ENCODE data around the gene AK5. TPM values are rescaled to one million over a fixed set of nuclear protein-coding genes. Genes with fewer than 3 reads are reported as not detected.
A peak's percentile ranks its signal among the peaks of the same experiment; 100 is the strongest.

AK5 gene
- total and polyA plus RNA-seq, 4 donors, result 0.06 to 3.0 (median 0.15) TPM; not detected in 1

GRCh38 chr1:77447669-77448068, 165.8 kb downstream of the AK5 start:
- DNase-seq, result no peak
- H3K27ac ChIP-seq (ENCODE audit: low read depth in 1 of 2, low read length in 1 of 2), result no peak overlapping the region
- 90 to 95% methylated on average over 2 of the region's 2 CpGs for WGBS, 2 donors

GRCh38 chr1:77459881-77460280, 178.1 kb downstream of the AK5 start:
- H3K4me1 ChIP-seq (ENCODE audit: control insufficient read depth in 5 of 5, insufficient read depth in 5 of 5, low read length in 5 of 5), result peaks cover 0 to 2% (median 0%) of the 10 kb centered on the region in 5 donors
- no peak for TF ChIP-seq CTCF (IDR thresholded peaks at IDR 0.05; ENCODE audit: control extremely low read depth, extremely low read depth)
- DNase-seq, result no peak

More at GRCh38 chr1:77447669-77448068, 165.8 kb downstream of the AK5 start:
- ATAC-seq (ENCODE audit: insufficient read depth, low FRiP score), result no peak
- H3K4me1 ChIP-seq (ENCODE audit: control insufficient read depth in 5 of 5, insufficient read depth in 5 of 5, low read length in 5 of 5), result peaks cover 0 to 2% (median 0%) of the 10 kb centered on the region in 5 donors
- H3K9ac ChIP-seq (ENCODE audit: insufficient read depth in 1 of 2, low read length in 2 of 2), result no peak overlapping the region
- H3K9me3 ChIP-seq (ENCODE audit: control insufficient read depth in 4 of 4, insufficient read depth in 3 of 4, low read length in 3 of 4), result peaks cover 0 to 6% (median 0%) of the 10 kb centered on the region in 4 donors
- H3K27me3 ChIP-seq (ENCODE audit: control insufficient read depth in 3 of 3, insufficient read depth in 3 of 3, low read length in 2 of 3), result no peaks in the 10 kb centered on the region
- no peak overlapping the region for H3K4me3 ChIP-seq
- TF ChIP-seq CTCF (IDR thresholded peaks at IDR 0.05; ENCODE audit: control extremely low read depth, extremely low read depth), result no peak
- no peaks in the 10 kb centered on the region for H3K36me3 ChIP-seq (ENCODE audit: control insufficient read depth in 4 of 4, insufficient read depth in 4 of 4, low read length in 4 of 4)

GRCh38 chr1:77461691-77462090, 179.9 kb downstream of the AK5 start:
- no peak for TF ChIP-seq CTCF (IDR thresholded peaks at IDR 0.05; ENCODE audit: control extremely low read depth, extremely low read depth)
- WGBS, 2 donors, result 85 to 89% methylated on average over 4 of the region's 4 CpGs
- H3K9ac ChIP-seq (ENCODE audit: insufficient read depth in 1 of 2, low read length in 2 of 2), result no peak overlapping the region
- no peaks in the 10 kb centered on the region for H3K9me3 ChIP-seq (ENCODE audit: control insufficient read depth in 4 of 4, insufficient read depth in 3 of 4, low read length in 3 of 4)
- no peak overlapping the region for H3K27ac ChIP-seq (ENCODE audit: low read depth in 1 of 2, low read length in 1 of 2)
- no peaks in the 10 kb centered on the region for H3K36me3 ChIP-seq (ENCODE audit: control insufficient read depth in 4 of 4, insufficient read depth in 4 of 4, low read length in 4 of 4)
- DNase-seq (no peak), ATAC-seq (ENCODE audit: insufficient read depth, low FRiP score) (no peak)
- H3K4me3 ChIP-seq, result no peak overlapping the region
- no peaks in the 10 kb centered on the region for H3K27me3 ChIP-seq (ENCODE audit: control insufficient read depth in 3 of 3, insufficient read depth in 3 of 3, low read length in 2 of 3)
- H3K4me1 ChIP-seq (ENCODE audit: control insufficient read depth in 5 of 5, insufficient read depth in 5 of 5, low read length in 5 of 5), result peaks cover 0 to 2% (median 0%) of the 10 kb centered on the region in 5 donors

More at GRCh38 chr1:77459881-77460280, 178.1 kb downstream of the AK5 start:
- Histone ChIP-seq H3K36me3 (ENCODE audit: control insufficient read depth in 4 of 4, insufficient read depth in 4 of 4, low read length in 4 of 4) (no peaks in the 10 kb centered on the region), H3K4me3 (no peak overlapping the region), H3K27me3 (ENCODE audit: control insufficient read depth in 3 of 3, insufficient read depth in 3 of 3, low read length in 2 of 3) (no peaks in the 10 kb centered on the region), H3K9ac (ENCODE audit: insufficient read depth in 1 of 2, low read length in 2 of 2) (no peak overlapping the region), H3K27ac (ENCODE audit: low read depth in 1 of 2, low read length in 1 of 2) (no peak overlapping the region), H3K9me3 (ENCODE audit: control insufficient read depth in 4 of 4, insufficient read depth in 3 of 4, low read length in 3 of 4) (peaks cover 0 to 4% (median 0%) of the 10 kb centered on the region in 4 donors)
- ATAC-seq (ENCODE audit: insufficient read depth, low FRiP score), result no peak

GRCh38 chr1:77463216-77463615, 181.4 kb downstream of the AK5 start:
- 61 to 79% methylated on average over 1 of the region's 1 CpG for WGBS, 2 donors
- Histone ChIP-seq H3K9me3 (ENCODE audit: control insufficient read depth in 4 of 4, insufficient read depth in 3 of 4, low read length in 3 of 4) (no peaks in the 10 kb centered on the region), H3K36me3 (ENCODE audit: control insufficient read depth in 4 of 4, insufficient read depth in 4 of 4, low read length in 4 of 4) (no peaks in the 10 kb centered on the region), H3K4me1 (ENCODE audit: control insufficient read depth in 5 of 5, insufficient read depth in 5 of 5, low read length in 5 of 5) (peaks cover 0 to 10% (median 0%) of the 10 kb centered on the region in 5 donors), H3K9ac (ENCODE audit: insufficient read depth in 1 of 2, low read length in 2 of 2) (no peak overlapping the region), H3K27me3 (ENCODE audit: control insufficient read depth in 3 of 3, insufficient read depth in 3 of 3, low read length in 2 of 3) (no peaks in the 10 kb centered on the region), H3K27ac (ENCODE audit: low read depth in 1 of 2, low read length in 1 of 2) (no peak overlapping the region), H3K4me3 (no peak overlapping the region)
- ATAC-seq (ENCODE audit: insufficient read depth, low FRiP score), result no peak
- no peak for TF ChIP-seq CTCF (IDR thresholded peaks at IDR 0.05; ENCODE audit: control extremely low read depth, extremely low read depth)
- peak in 1 of 3 donors; percentile 29 for DNase-seq

All from lung (tissue), 12 donors.